GM13977 (cell line): ENCODE data around the gene HBA1.
A peak's percentile ranks its signal among the peaks of the same experiment; 100 is the strongest.

Experiments
- DNase-seq: peaks from one replicate; pipeline ENCODE4 v3.0.0; 2012; ENCODE audit warnings: low spot score
- in situ Hi-C: fragments of 300-500 bp; cut with MboI; formaldehyde crosslinking; loops from one replicate; pipeline ENCODE4 v1.12.0; 2022; ENCODE audit warnings: low sequenced_read_pairs, low pct_unique_long_range_greater_than_20kb, mixed read lengths, inconsistent platforms; ENCODE audit not compliant: unreplicated experiment
- TF ChIP-seq, protein P1 (sequence below): IDR thresholded peaks from 2 replicates; pipeline ENCODE4 v1.5.1; 2012; ENCODE audit warnings: mild to moderate bottlenecking, control low read depth; ENCODE audit not compliant: insufficient read depth; ENCODE audit errors: extremely low read depth, missing control alignments

HBA1 gene

GRCh38 chr16:185213-185612, 8.7 kb downstream of the HBA1 start:
- TF ChIP-seq, protein P1, sequence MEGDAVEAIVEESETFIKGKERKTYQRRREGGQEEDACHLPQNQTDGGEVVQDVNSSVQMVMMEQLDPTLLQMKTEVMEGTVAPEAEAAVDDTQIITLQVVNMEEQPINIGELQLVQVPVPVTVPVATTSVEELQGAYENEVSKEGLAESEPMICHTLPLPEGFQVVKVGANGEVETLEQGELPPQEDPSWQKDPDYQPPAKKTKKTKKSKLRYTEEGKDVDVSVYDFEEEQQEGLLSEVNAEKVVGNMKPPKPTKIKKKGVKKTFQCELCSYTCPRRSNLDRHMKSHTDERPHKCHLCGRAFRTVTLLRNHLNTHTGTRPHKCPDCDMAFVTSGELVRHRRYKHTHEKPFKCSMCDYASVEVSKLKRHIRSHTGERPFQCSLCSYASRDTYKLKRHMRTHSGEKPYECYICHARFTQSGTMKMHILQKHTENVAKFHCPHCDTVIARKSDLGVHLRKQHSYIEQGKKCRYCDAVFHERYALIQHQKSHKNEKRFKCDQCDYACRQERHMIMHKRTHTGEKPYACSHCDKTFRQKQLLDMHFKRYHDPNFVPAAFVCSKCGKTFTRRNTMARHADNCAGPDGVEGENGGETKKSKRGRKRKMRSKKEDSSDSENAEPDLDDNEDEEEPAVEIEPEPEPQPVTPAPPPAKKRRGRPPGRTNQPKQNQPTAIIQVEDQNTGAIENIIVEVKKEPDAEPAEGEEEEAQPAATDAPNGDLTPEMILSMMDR = no peak
- DNase-seq = no peak
- in situ Hi-C loops = no loop called here

- TF ChIP-seq, protein P1 = no peak
- in situ Hi-C loops = no loop called here
- no peak for DNase-seq
These were observed 9.2 kb downstream of the HBA1 start for GRCh38 chr16:185691-186090.

DNA sequence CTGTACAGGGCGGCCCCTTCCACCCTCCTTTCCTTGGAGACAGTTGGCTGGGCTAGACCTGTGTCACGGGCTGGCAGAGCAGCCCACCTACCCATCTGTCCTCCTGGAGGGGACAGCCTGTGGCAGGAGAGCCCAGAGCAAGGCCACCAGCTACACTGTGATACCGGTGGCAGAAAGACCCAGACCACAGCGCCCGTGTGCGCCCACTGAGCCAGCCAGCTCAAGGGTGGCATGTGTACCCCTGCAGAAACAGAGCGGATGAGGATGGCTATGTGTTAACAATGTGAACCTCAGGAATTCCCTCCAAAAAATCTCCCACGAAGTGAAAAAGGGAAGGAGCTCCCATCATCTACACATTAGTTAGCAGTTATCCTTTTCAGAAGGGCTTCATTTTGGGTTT, 10.8 kb downstream of the HBA1 start:
- DNase-seq = no peak
- TF ChIP-seq, protein P1 = no peak
- in situ Hi-C loops = no loop called here

GRCh38 chr16:188674-189073, 12.2 kb downstream of the HBA1 start:
- in situ Hi-C loops = no loop called here
- no peak for DNase-seq
- TF ChIP-seq, protein P1 = peak; percentile 37

DNA sequence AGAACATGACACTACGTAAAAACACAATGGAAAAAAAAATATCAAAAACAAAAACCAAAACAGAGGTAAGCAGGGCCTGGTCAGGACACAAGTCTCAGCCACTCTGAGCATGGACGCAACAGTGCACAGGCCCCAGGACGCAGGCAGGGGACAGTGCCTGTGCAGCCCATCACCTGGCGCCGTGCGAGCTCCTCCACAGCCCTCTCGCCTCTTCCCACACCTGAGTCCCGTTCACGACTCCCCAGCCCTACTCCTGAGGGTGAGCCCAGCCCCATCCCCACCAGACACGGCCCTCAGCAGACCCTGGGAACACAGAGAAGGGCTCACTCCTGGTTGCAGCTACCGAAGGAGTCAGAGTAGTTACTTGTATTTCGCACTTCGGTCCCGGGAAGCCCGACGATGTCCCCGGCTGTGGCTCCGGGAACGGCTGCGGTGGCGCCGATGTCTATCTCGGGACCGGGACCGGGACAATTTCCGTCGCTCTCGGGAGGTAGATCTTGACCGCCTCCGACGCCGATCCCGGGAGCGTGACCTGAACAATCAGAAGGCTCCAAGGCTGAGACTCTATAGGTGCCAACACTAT, 13.2 kb downstream of the HBA1 start:
- in situ Hi-C loops = no loop called here
- DNase-seq = no peak
- TF ChIP-seq, protein P1 = no peak

GRCh38 chr16:191831-192230, 15.4 kb downstream of the HBA1 start:
- TF ChIP-seq, protein P1 = no peak
- in situ Hi-C loops = no loop called here
- DNase-seq = no peak

DNA sequence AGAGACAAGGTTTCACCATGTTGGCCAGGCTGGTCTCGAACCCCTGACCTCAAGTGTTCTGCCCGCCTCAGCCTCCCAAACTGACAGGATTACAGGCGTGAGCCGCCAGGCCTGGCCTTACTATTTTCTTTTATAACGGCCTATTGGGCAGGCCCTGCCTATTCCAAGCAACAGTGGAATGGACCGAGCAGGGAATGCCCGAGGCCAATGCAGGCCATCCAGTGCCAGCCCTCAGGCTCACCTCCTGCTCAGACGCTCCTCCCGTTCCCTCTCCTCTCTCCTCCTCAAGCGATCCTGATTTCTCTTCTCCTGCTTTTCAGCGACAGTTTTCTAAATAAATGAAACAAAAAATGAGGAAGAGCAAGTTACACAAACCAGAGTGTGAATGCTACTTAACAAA, 16.2 kb downstream of the HBA1 start:
- DNase-seq = no peak
- in situ Hi-C loops = no loop called here
- TF ChIP-seq, protein P1 = no peak
